ENCODE measurements around the gene SLC1A3.

The SLC1A3 gene

DNA sequence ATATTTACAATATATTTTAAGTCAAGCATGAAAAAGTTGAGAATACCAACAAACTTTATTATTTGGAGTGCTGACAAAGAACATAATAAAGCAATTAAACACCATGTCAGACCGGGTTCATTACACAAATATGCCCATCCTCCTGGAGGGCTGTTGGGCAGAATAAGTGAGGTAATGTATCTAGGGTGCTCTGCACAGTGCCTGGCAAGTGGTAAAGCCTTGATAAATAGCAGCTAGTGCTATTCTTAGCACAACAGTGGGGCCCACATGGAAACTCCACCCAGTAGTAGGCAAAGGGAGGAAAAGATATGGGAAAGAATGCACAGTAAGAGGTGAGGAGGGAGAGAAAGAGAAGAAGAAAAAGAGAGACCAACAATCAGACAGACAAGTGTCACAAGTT is 97.7 kb downstream of the SLC1A3 start:
- TF ChIP-seq CTCF (IDR thresholded peaks at IDR 0.05; ENCODE audit: insufficient read depth, low read depth, low read length, missing control alignments) = no peak
- H3K4me3 ChIP-seq (ENCODE audit: low read depth, low read length) = no peak overlapping the region
- no peak for DNase-seq (ENCODE audit: low read depth)

DNA sequence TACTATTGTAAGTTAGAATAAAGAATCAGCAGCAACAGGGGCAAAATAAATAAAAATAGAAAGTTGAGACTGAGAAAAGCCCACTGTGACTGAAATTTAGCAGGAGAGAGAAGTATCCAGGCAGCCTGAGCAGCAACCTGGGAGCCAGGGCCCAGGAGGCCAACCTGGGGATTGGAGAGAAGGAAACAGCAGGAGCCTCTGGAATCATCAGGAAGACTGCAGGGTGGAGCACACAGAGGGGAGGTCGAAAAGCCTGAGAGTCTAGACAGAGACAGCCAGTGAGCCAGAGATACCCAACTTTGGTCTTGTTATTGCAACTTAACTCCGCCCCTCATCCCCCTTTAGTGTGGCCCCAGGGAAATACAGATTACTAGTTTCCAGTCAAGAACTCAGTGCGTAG is 98.6 kb downstream of the SLC1A3 start:
- H3K4me3 ChIP-seq (ENCODE audit: low read depth, low read length) = no peak overlapping the region
- no peak for TF ChIP-seq CTCF (IDR thresholded peaks at IDR 0.05; ENCODE audit: insufficient read depth, low read depth, low read length, missing control alignments)
- no peak for DNase-seq (ENCODE audit: low read depth)

GRCh38 chr5:36706662-36707061 is 100.3 kb downstream of the SLC1A3 start:
- no peak for TF ChIP-seq CTCF (IDR thresholded peaks at IDR 0.05; ENCODE audit: insufficient read depth, low read depth, low read length, missing control alignments)
- no peak overlapping the region for H3K4me3 ChIP-seq (ENCODE audit: low read depth, low read length)
- no peak for DNase-seq (ENCODE audit: low read depth)

GRCh38 chr5:36708996-36709395 is 102.6 kb downstream of the SLC1A3 start:
- no peak for DNase-seq (ENCODE audit: low read depth)
- H3K4me3 ChIP-seq (ENCODE audit: low read depth, low read length) = no peak overlapping the region
- TF ChIP-seq CTCF (IDR thresholded peaks at IDR 0.05; ENCODE audit: insufficient read depth, low read depth, low read length, missing control alignments) = no peak

DNA sequence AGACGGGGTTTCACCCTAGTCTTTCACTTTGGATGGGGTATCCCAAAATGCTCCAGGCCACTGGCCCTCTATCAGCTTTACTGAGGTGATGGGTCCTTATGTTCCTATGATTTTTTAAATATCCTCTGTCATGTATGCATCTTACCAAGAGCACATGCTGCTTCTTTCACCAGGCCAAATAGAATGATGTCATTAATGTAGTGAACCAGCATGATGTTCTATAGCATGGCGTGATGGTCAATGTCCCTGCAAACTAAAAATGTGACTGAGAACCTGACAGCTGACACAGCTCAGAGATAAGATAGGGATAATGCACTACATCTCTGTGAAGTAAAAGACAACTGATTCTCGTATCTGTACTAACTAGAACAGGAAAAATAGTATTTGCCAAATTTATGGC is 103.6 kb downstream of the SLC1A3 start:
- no peak for DNase-seq (ENCODE audit: low read depth)
- no peak for TF ChIP-seq CTCF (IDR thresholded peaks at IDR 0.05; ENCODE audit: insufficient read depth, low read depth, low read length, missing control alignments)

GRCh38 chr5:36712706-36713105 is 106.3 kb downstream of the SLC1A3 start:
- TF ChIP-seq CTCF (IDR thresholded peaks at IDR 0.05; ENCODE audit: insufficient read depth, low read depth, low read length, missing control alignments) = no peak
- H3K4me3 ChIP-seq (ENCODE audit: low read depth, low read length) = no peak overlapping the region
- no peak for DNase-seq (ENCODE audit: low read depth)

More for the DNA sequence above, 103.6 kb downstream of the SLC1A3 start:
- no peak overlapping the region for H3K4me3 ChIP-seq (ENCODE audit: low read depth, low read length)

DNA sequence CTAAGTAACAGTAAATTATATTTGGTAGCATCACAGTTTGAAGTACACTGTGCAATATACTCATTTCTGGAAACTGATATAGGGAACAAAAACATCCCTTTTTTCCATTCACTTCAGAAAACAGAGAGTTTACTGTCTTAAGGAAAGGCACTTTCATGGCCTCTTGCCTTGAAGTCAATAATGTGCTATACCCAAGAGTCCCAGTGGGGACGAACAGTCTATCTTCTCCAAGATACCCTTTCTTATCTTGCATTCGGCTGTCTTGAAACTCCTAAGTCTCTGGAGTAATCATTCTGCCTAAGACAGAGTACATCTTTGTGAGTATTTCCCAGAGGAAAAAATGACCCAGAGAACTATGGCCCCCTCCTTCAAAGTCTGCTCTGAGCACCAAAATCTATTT is 107.1 kb downstream of the SLC1A3 start:
- DNase-seq (ENCODE audit: low read depth) = no peak
- TF ChIP-seq CTCF (IDR thresholded peaks at IDR 0.05; ENCODE audit: insufficient read depth, low read depth, low read length, missing control alignments) = no peak
- H3K4me3 ChIP-seq (ENCODE audit: low read depth, low read length) = no peak overlapping the region
